Gastroesophageal sphincter (tissue), 4 donors: ENCODE measurements around the gene NME4. TPM values are rescaled to one million over a fixed set of nuclear protein-coding genes. Genes with fewer than 3 reads are reported as not detected.
"Not testable (repeated sequence)": the region's sequence is repeated elsewhere in the genome, so short reads cannot be mapped to it uniquely, and the experiment has no call there.

Experiments used
- ATAC-seq: fragments of 150-250 bp; one replicate; pipeline ENCODE4 v1.9.1; 2016; ENCODE audit warnings: mild to moderate bottlenecking, moderate library complexity
- H3K27ac ChIP-seq, 4 donors: fragments of 200-600 bp; sonication (generic) in 3 of 4; 1 replicate in 3 of 4; 2 replicates in 1 of 4; pipeline ENCODE4 v1.5.1; 2016 to 2019
- H3K27me3 ChIP-seq: fragments of 200-600 bp; sonication (generic); one replicate; pipeline ENCODE4 v1.5.1; 2019
- H3K36me3 ChIP-seq, 2 donors: fragments of 200-600 bp; sonication (generic); one replicate each; pipeline ENCODE4 v1.5.1; 2019; ENCODE audit warnings: control low read depth in 1 of 2
- H3K4me1 ChIP-seq, 3 donors: fragments of 200-600 bp; sonication (generic); 1 replicate in 2 of 3; 2 replicates in 1 of 3; pipeline ENCODE4 v1.5.1; 2016 to 2019; ENCODE audit warnings: control low read depth in 2 of 3
- H3K4me3 ChIP-seq, 2 donors: fragments of 200-600 bp; sonication (generic); one replicate each; pipeline ENCODE4 v1.5.1; 2019; ENCODE audit warnings: mild to moderate bottlenecking in 1 of 2, moderate library complexity in 1 of 2
- H3K9me3 ChIP-seq, 3 donors: fragments of 200-600 bp; sonication (generic); one replicate each; pipeline ENCODE4 v1.5.1; 2017 to 2019; ENCODE audit warnings: control low read depth in 2 of 3
- EP300 ChIP-seq: sonication (generic); formaldehyde crosslinking; IDR thresholded peaks from one replicate; pipeline ENCODE4 v1.6.1; 2017; ENCODE audit warnings: antibody characterized with exemption, mild to moderate bottlenecking
- POLR2A ChIP-seq, 2 donors: fragments of 450-650 bp; IDR thresholded peaks; one replicate each; pipeline ENCODE4 v1.6.1; 2017; ENCODE audit warnings: antibody characterized with exemption in 2 of 2, mild to moderate bottlenecking in 2 of 2, moderate library complexity in 1 of 2
- POLR2AphosphoS5 ChIP-seq: sonication (generic); formaldehyde crosslinking; IDR thresholded peaks from one replicate; pipeline ENCODE4 v1.6.1; 2017; ENCODE audit warnings: antibody characterized with exemption
- WGBS, 2 donors: methylation state at CpG; one replicate each; pipeline ENCODE4 v1.1.5; 2018; ENCODE audit warnings: low coverage in 1 of 2; 5-methylcytosine and 5-hydroxymethylcytosine counted together
- total RNA-seq, 4 donors: library from RNA; depleted of rRNA; stranded (reverse); fragments of >200 nt; gene quantifications; one replicate each; pipeline ENCODE4 v1.1.0, GENCODE V29; 2016
- TF ChIP-seq, protein P1 (sequence below), 4 experiments: fragments of 200-600 bp in 2 of 4; fragments of 450-650 bp in 2 of 4; sonication (generic) in 1 of 4; IDR thresholded peaks; one replicate each; pipeline ENCODE4 v1.5.1; 2017 to 2019; ENCODE audit warnings: antibody characterized with exemption in 4 of 4, mild to moderate bottlenecking in 2 of 4, moderate library complexity in 2 of 4

NME4 gene
- total RNA-seq, 4 donors from 2014 or later: 61.1 to 169 (median 136) TPM

DNA sequence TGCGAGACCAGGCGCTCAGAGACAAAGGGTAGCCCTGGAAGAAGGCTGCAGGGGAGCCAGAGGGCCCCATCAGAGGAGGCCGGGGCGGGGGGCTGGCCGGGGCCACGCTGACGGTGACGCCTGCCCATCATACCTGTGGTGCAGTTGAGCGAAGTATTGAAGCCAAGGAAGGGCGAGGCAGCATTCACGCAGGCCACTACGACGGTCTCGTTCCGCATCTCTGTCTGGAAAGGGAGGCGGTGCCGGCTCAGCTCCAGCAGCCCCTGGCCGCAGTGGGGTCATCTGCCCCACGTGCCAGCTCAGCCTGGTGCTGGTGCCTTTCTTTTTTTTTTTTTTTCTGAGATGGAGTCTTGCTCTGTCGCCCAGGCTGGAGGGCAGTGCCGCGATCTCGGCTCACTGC lies 21.8 kb upstream of the NME4 start:
- Histone ChIP-seq H3K27ac (no peak overlapping the region), H3K4me1 (peaks cover 0 to 27% (median 16%) of the 10 kb centered on the region in 3 donors), H3K9me3 (no peaks in the 10 kb centered on the region), H3K27me3 (no peaks in the 10 kb centered on the region), H3K4me3 (no peak overlapping the region), H3K36me3 (peaks cover 0 to 65% of the 10 kb centered on the region in 2 donors)
- no peak for ATAC-seq
- TF ChIP-seq, protein P1, sequence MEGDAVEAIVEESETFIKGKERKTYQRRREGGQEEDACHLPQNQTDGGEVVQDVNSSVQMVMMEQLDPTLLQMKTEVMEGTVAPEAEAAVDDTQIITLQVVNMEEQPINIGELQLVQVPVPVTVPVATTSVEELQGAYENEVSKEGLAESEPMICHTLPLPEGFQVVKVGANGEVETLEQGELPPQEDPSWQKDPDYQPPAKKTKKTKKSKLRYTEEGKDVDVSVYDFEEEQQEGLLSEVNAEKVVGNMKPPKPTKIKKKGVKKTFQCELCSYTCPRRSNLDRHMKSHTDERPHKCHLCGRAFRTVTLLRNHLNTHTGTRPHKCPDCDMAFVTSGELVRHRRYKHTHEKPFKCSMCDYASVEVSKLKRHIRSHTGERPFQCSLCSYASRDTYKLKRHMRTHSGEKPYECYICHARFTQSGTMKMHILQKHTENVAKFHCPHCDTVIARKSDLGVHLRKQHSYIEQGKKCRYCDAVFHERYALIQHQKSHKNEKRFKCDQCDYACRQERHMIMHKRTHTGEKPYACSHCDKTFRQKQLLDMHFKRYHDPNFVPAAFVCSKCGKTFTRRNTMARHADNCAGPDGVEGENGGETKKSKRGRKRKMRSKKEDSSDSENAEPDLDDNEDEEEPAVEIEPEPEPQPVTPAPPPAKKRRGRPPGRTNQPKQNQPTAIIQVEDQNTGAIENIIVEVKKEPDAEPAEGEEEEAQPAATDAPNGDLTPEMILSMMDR (IDR thresholded peaks at IDR 0.05): no peak
- no peak for TF ChIP-seq EP300
- no peak for TF ChIP-seq POLR2A (IDR thresholded peaks at IDR 0.05)
- TF ChIP-seq POLR2AphosphoS5: no peak
- 86 to 91% methylated on average over 12 to 13 of the region's 23 CpGs for WGBS, 2 donors

- Histone ChIP-seq H3K27ac (no peak overlapping the region), H3K36me3 (peaks cover 0 to 65% of the 10 kb centered on the region in 2 donors), H3K4me3 (no peak overlapping the region), H3K9me3 (no peaks in the 10 kb centered on the region), H3K4me1 (peaks cover 0 to 29% (median 19%) of the 10 kb centered on the region in 3 donors), H3K27me3 (no peaks in the 10 kb centered on the region)
- WGBS, 2 donors: no CpG with 5 or more reads among the region's 44 CpGs
- no peak for ATAC-seq
- TF ChIP-seq POLR2A (IDR thresholded peaks at IDR 0.05) (no peak), POLR2AphosphoS5 (no peak), EP300 (no peak)
- TF ChIP-seq, protein P1 (IDR thresholded peaks at IDR 0.05): no peak
These were observed 20.8 kb upstream of the NME4 start for GRCh38 chr16:375927-376816.

DNA sequence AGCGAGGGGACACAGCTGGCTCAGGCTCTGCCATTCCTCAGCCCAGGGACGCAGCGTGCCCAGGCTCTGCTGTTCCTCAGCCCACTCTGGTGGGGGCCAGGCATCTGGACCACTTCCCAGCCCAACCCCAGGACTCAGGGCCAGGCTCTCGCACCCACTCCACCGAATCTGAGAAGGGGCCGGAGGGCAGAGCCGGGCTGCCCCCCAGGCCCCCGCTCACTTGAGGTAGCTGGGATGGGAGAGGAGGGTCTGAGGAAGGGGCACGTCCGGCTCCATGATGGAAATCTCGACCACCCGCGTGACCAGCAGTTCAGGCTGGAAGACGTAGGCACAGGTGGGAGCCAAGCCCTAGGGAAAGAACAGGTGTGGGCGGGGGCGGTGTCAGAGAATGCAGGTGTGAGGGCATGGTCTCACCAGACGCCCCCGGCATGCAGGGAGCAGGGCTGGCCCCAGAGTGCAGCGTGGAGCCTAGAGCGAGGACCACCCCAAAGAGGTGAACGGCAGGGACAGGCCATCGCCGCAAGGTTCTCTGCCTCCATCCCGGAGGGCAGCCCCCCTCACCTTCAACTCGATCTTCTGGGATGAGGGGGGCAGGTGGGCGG lies 20.1 kb upstream of the NME4 start:
- WGBS, 2 donors: 78% methylated on average over 8 of the region's 26 CpGs; no CpG with 5 or more reads in 1 of the 2 donors
- Histone ChIP-seq H3K4me3 (no peak overlapping the region), H3K27me3 (no peaks in the 10 kb centered on the region), H3K36me3 (peaks cover 0 to 59% of the 10 kb centered on the region in 2 donors), H3K4me1 (peaks cover 0 to 27% (median 18%) of the 10 kb centered on the region in 3 donors), H3K27ac (no peak overlapping the region), H3K9me3 (no peaks in the 10 kb centered on the region)
- ATAC-seq: no peak
- TF ChIP-seq, protein P1 (IDR thresholded peaks at IDR 0.05): no peak
- TF ChIP-seq POLR2AphosphoS5: no peak
- no peak for TF ChIP-seq POLR2A (IDR thresholded peaks at IDR 0.05)
- TF ChIP-seq EP300: no peak

DNA sequence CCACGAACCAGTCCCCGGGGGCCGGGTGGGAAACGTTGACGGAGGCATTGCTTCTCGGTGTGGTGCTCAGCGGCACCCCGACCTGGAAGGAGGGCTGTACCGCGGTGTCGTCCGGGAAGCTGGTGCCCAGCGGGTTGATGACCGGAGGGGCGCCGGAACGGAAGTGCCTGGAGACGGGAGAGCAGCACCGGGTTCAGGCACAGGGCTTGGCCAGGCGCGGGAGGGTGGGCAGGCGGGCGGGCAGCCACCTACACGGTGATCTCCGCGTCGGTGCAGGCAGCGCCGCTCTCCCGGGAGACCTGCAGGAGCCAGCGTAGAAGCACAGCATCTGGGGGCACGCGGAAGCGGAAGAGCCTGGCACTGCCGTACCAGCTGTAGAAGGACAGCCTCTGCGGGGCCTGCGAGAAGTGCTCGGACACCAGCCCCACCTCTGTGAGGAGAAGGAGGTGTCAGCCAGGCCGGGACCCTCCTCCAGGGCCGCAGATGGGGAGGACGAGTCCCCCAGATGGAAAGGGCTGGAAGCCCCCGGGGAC lies 19.5 kb upstream of the NME4 start:
- no peak for TF ChIP-seq POLR2A (IDR thresholded peaks at IDR 0.05)
- TF ChIP-seq, protein P1 (IDR thresholded peaks at IDR 0.05): no peak
- TF ChIP-seq POLR2AphosphoS5: no peak
- TF ChIP-seq EP300: no peak
- peaks cover 0 to 53% of the 10 kb centered on the region in 2 donors for H3K36me3 ChIP-seq
- H3K9me3 ChIP-seq: no peaks in the 10 kb centered on the region
- no peak overlapping the region for H3K27ac ChIP-seq
- ATAC-seq: no peak
- H3K4me1 ChIP-seq: peaks cover 0 to 31% (median 18%) of the 10 kb centered on the region in 3 donors
- WGBS, 2 donors: 56 to 79% methylated on average over 3 to 10 of the region's 42 CpGs
- no peak overlapping the region for H3K4me3 ChIP-seq
- H3K27me3 ChIP-seq: no peaks in the 10 kb centered on the region

DNA sequence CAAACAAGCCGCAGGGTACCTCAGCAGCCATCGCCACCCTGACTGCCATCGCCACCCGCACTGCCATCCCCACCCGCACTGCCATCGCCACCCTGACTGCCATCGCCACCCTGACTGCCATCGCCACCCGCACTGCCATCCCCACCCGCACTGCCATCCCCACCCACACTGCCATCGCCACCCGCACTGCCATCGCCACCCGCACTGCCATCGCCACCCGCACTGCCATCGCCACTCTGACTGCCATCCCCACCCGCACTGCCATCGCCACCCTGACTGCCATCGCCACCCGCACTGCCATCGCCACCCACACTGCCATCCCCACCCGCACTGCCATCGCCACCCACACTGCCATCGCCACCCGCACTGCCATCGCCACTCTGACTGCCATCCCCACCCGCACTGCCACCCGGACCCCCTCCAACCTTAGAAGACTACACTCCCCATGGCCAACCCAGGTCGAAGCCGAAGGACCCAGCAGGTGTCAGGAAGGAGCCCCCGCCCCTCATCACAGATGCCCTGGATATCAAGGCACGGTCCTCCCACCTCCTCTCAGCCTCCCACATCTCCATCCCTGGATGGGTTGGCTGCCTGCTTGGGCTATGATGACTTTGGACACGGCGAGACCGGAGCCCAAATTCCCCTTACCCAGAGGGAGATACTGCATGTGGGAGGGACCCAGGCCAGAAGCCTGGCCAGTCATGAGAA lies 18.7 kb upstream of the NME4 start:
- WGBS, 2 donors: 91 to 94% methylated on average over 16 to 24 of the region's 36 CpGs
- H3K4me3 ChIP-seq, ATAC-seq, H3K27me3 ChIP-seq, H3K27ac ChIP-seq, H3K9me3 ChIP-seq: not testable (repeated sequence)
- peaks cover 0 to 45% of the 10 kb centered on the region in 2 donors for H3K36me3 ChIP-seq
- H3K4me1 ChIP-seq: peaks cover 0 to 39% (median 26%) of the 10 kb centered on the region in 3 donors
